H9 (cell line): Measurements from ENCODE around the gene SMIM20. TPM values are rescaled to one million over a fixed set of nuclear protein-coding genes. Genes with fewer than 3 reads are reported as not detected.

Experiments used
- DNase-seq: peaks from one replicate; pipeline ENCODE4 v3.0.0-alpha.2; 2017
- H2AFZ ChIP-seq: one replicate; pipeline ENCODE4 v1.6.1; 2013; ENCODE audit warnings: mild to moderate bottlenecking, low read length, control low read depth, moderate library complexity
- H2AK5ac ChIP-seq: 2 replicates; pipeline ENCODE4 v1.6.1; 2013; ENCODE audit warnings: low read length, control low read depth, mixed read lengths; ENCODE audit not compliant: insufficient read length
- H2BK120ac ChIP-seq: one replicate; pipeline ENCODE4 v1.6.1; 2013; ENCODE audit warnings: low read depth, mild to moderate bottlenecking, low read length, control low read depth, inconsistent platforms; ENCODE audit not compliant: poor library complexity, severe bottlenecking
- H2BK12ac ChIP-seq: 2 replicates; pipeline ENCODE4 v1.6.1; 2013; ENCODE audit warnings: low read length, control low read depth, mixed read lengths, low read depth; ENCODE audit not compliant: insufficient read length
- H2BK15ac ChIP-seq: 2 replicates; pipeline ENCODE4 v1.6.1; 2013; ENCODE audit warnings: low read depth, low read length, control low read depth
- H2BK20ac ChIP-seq: one replicate; pipeline ENCODE4 v1.6.1; 2013; ENCODE audit warnings: low read depth, mild to moderate bottlenecking, low read length, control low read depth, inconsistent platforms; ENCODE audit not compliant: poor library complexity, severe bottlenecking
- H2BK5ac ChIP-seq: 2 replicates; pipeline ENCODE4 v1.6.1; 2013; ENCODE audit warnings: low read length, control low read depth, mixed read lengths; ENCODE audit not compliant: insufficient read length
- H3K14ac ChIP-seq: 2 replicates; pipeline ENCODE4 v1.6.1; 2013; ENCODE audit warnings: low read length, control low read depth; ENCODE audit not compliant: insufficient read depth
- H3K18ac ChIP-seq: 2 replicates; pipeline ENCODE4 v1.6.1; 2013; ENCODE audit warnings: low read depth, mild to moderate bottlenecking, mixed read lengths, low read length, control low read depth; ENCODE audit not compliant: insufficient read length
- H3K23ac ChIP-seq: 2 replicates; pipeline ENCODE4 v1.6.1; 2013; ENCODE audit warnings: low read length, control low read depth, mixed read lengths, low read depth; ENCODE audit not compliant: insufficient read length
- H3K23me2 ChIP-seq: 2 replicates; pipeline ENCODE4 v1.6.1; 2013; ENCODE audit warnings: low read depth, mild to moderate bottlenecking, mixed read lengths, low read length, control low read depth; ENCODE audit not compliant: insufficient read length, poor library complexity, severe bottlenecking
- H3K27ac ChIP-seq: 2 replicates; pipeline ENCODE4 v1.5.1; 2013; ENCODE audit warnings: low read length, control low read depth, mixed read lengths, low read depth; ENCODE audit not compliant: insufficient read length
- H3K27me3 ChIP-seq: 2 replicates; pipeline ENCODE4 v1.6.1; 2013; ENCODE audit warnings: low read length, control low read depth, inconsistent platforms; ENCODE audit not compliant: insufficient read depth
- H3K4ac ChIP-seq: 2 replicates; pipeline ENCODE4 v1.6.1; 2013; ENCODE audit warnings: low read depth, mild to moderate bottlenecking, control low read depth, inconsistent platforms, low read length, moderate library complexity
- H3K4me1 ChIP-seq: 2 replicates; pipeline ENCODE4 v1.6.1; 2013; ENCODE audit warnings: low read length, control low read depth, inconsistent platforms; ENCODE audit not compliant: insufficient read depth
- H3K4me2 ChIP-seq: 2 replicates; pipeline ENCODE4 v1.6.1; 2013; ENCODE audit warnings: low read length, control low read depth, mixed read lengths; ENCODE audit not compliant: insufficient read length, insufficient read depth
- H3K56ac ChIP-seq: 2 replicates; pipeline ENCODE4 v1.6.1; 2013; ENCODE audit warnings: low read depth, mild to moderate bottlenecking, mixed read lengths, low read length, control low read depth; ENCODE audit not compliant: insufficient read length
- H3K79me1 ChIP-seq: 2 replicates; pipeline ENCODE4 v1.6.1; 2013; ENCODE audit warnings: low read depth, mild to moderate bottlenecking, moderate library complexity, low read length, control low read depth, inconsistent platforms; ENCODE audit not compliant: insufficient read depth, poor library complexity, severe bottlenecking
- H3K79me2 ChIP-seq: 2 replicates; pipeline ENCODE4 v1.6.1; 2013; ENCODE audit warnings: low read length, control low read depth, inconsistent platforms; ENCODE audit not compliant: insufficient read depth
- H3K9ac ChIP-seq: 2 replicates; pipeline ENCODE4 v1.6.1; 2013; ENCODE audit warnings: low read length, control low read depth, mixed read lengths; ENCODE audit not compliant: insufficient read length; ENCODE audit errors: extremely low read depth
- H3K9me3 ChIP-seq: one replicate; pipeline ENCODE4 v1.6.1; 2013; ENCODE audit warnings: low read depth, low read length, inconsistent platforms; ENCODE audit not compliant: control insufficient read depth
- H3T11ph ChIP-seq: one replicate; pipeline ENCODE4 v1.6.1; 2013; ENCODE audit warnings: mild to moderate bottlenecking, low read length, control low read depth, inconsistent platforms
- H4K20me1 ChIP-seq: one replicate; pipeline ENCODE4 v1.6.1; 2013; ENCODE audit not compliant: control insufficient read depth, insufficient read length, insufficient read depth
- H4K5ac ChIP-seq: 2 replicates; pipeline ENCODE4 v1.6.1; 2013; ENCODE audit warnings: low read depth, mild to moderate bottlenecking, mixed read lengths, low read length, control low read depth; ENCODE audit not compliant: insufficient read length
- H4K8ac ChIP-seq: replicated peaks from 2 replicates; pipeline ENCODE4 v1.6.1; 2013; ENCODE audit warnings: low read length, control low read depth, mixed read lengths, low read depth; ENCODE audit not compliant: insufficient read length
- H4K91ac ChIP-seq: 2 replicates; pipeline ENCODE4 v1.6.1; 2013; ENCODE audit warnings: low read depth, mild to moderate bottlenecking, moderate library complexity, mixed read lengths, low read length, control low read depth; ENCODE audit not compliant: insufficient read length
- H3K27ac Mint-ChIP-seq, 3 experiments: 2 replicates in 2 of 3; 3 replicates in 1 of 3; pipeline ENCODE4 v1.8.0; 2020 to 2021; ENCODE audit warnings: mixed read lengths in 3 of 3, mild to moderate bottlenecking in 1 of 3, moderate library complexity in 1 of 3
- H3K27me3 Mint-ChIP-seq: 2 replicates; pipeline ENCODE4 v1.8.0; 2021; ENCODE audit warnings: low read depth, mild to moderate bottlenecking, moderate library complexity, mixed read lengths
- H3K36me3 Mint-ChIP-seq, 3 experiments: 2 replicates in 2 of 3; 3 replicates in 1 of 3; pipeline ENCODE4 v1.8.0; 2020 to 2021; ENCODE audit warnings: low read depth in 3 of 3, mixed read lengths in 3 of 3; ENCODE audit not compliant: insufficient read depth in 1 of 3
- H3K4me1 Mint-ChIP-seq, 2 experiments: 2 replicates each; pipeline ENCODE4 v1.8.0; 2020; ENCODE audit warnings: mixed read lengths in 2 of 2
- H3K4me3 Mint-ChIP-seq, 2 experiments: 2 replicates in 1 of 2; 3 replicates in 1 of 2; pipeline ENCODE4 v1.8.0; 2020 to 2021; ENCODE audit warnings: mild to moderate bottlenecking in 2 of 2, mixed read lengths in 2 of 2, moderate library complexity in 1 of 2
- H3K9me3 Mint-ChIP-seq, 2 experiments: 2 replicates in 1 of 2; 3 replicates in 1 of 2; pipeline ENCODE4 v1.8.0; 2020; ENCODE audit warnings: mild to moderate bottlenecking in 2 of 2, mixed read lengths in 2 of 2, moderate library complexity in 1 of 2
- CTCF ChIP-seq: fragments of 200-600 bp; sonication (generic); conservative IDR thresholded peaks from 3 replicates; pipeline ENCODE4 v1.8.0; 2021; ENCODE audit warnings: antibody characterized with exemption, mild to moderate bottlenecking
- WGBS: extraction: QIAGEN DNeasy Blood & Tissue Kit; methylation state at CpG from one replicate; pipeline ENCODE4 v1.1.7; 2013; ENCODE audit warnings: missing lambda C conversion rate, low lambda C conversion rate, mixed read lengths; ENCODE audit not compliant: insufficient read length; ENCODE audit errors: extremely low coverage; 5-methylcytosine and 5-hydroxymethylcytosine counted together
- total RNA-seq: library from RNA; stranded (reverse); gene quantifications from 2 replicates; pipeline ENCODE4 v1.2.1, GENCODE V29; 2021

The SMIM20 gene
- total RNA-seq, 1 experiment from 2014 or later, result 40.2 TPM

GRCh38 chr4:25874655-25875054 is 39.4 kb upstream of the SMIM20 start:
- H3K9ac ChIP-seq, result no peak overlapping the region
- H3K9me3 Mint-ChIP-seq, result no peaks in the 10 kb centered on the region; a peak in 1 of 5 replicates
- H2AK5ac ChIP-seq, result no peak overlapping the region

More at GRCh38 chr4:25874655-25875054, 39.4 kb upstream of the SMIM20 start:
- Histone ChIP-seq H2BK12ac (no peak overlapping the region), H3K4me2 (no peak overlapping the region), H2AFZ (no peak overlapping the region), H3K56ac (no peak overlapping the region), H3K4ac (no peak overlapping the region), H3K23ac (no peak overlapping the region), H2BK120ac (no peak overlapping the region), H3K23me2 (no peaks in the 10 kb centered on the region), H3K79me1 (no peaks in the 10 kb centered on the region), H2BK20ac (no peak overlapping the region), H3K4me1 (no peaks in the 10 kb centered on the region), H2BK5ac (no peak overlapping the region), H3K9me3 (no peaks in the 10 kb centered on the region), H4K91ac (no peak overlapping the region), H3K14ac (no peak overlapping the region), H3K18ac (no peak overlapping the region), H3T11ph (no peak overlapping the region), H4K5ac (no peak overlapping the region), H3K27ac (no peak overlapping the region), H4K20me1 (no peaks in the 10 kb centered on the region), H4K8ac (no peak overlapping the region), H3K79me2 (no peaks in the 10 kb centered on the region), H3K27me3 (no peaks in the 10 kb centered on the region), H2BK15ac (no peak overlapping the region)
- TF ChIP-seq CTCF, result no peak
- H3K27me3 Mint-ChIP-seq, result no peaks in the 10 kb centered on the region; the same call in 1 of the 2 replicates
- H3K27ac Mint-ChIP-seq, result no peak overlapping the region
- H3K36me3 Mint-ChIP-seq, result no peaks in the 10 kb centered on the region
- no peak for DNase-seq
- no peak overlapping the region for H3K4me3 Mint-ChIP-seq
- H3K4me1 Mint-ChIP-seq, result peaks cover 0 to 9% of the 10 kb centered on the region in 2 experiments; a peak in 3 of 4 replicates
- no CpG with 5 or more reads among the region's 3 CpGs for WGBS
